GM12892 (cell line): Measurements from ENCODE around the gene SULT4A1.

Source experiments
- POLR2A ChIP-seq: IDR thresholded peaks from 2 replicates; pipeline ENCODE4 v1.6.1; 2011; ENCODE audit warnings: low read depth, low read length, control low read depth
- POLR2AphosphoS5 ChIP-seq: IDR thresholded peaks from 2 replicates; pipeline ENCODE4 v1.6.1; 2011; ENCODE audit warnings: low read depth, low read length, control low read depth
- TAF1 ChIP-seq: IDR thresholded peaks from 2 replicates; pipeline ENCODE4 v1.6.1; 2011; ENCODE audit warnings: low read depth, mild to moderate bottlenecking, control low read depth, low read length, borderline replicate concordance

GRCh38 chr22:43817402-43817801 is 44.9 kb downstream of the SULT4A1 start:
- TF ChIP-seq POLR2A (no peak), POLR2AphosphoS5 (no peak), TAF1 (no peak)
